HG02943 (cell line): ENCODE results near the gene HDAC4.

Experiments
- ATAC-seq: cut with Tn5 transposase; IDR thresholded peaks from one replicate; pipeline ENCODE4 v1.9.1; 2021; ENCODE audit warnings: mild to moderate bottlenecking, low read depth, moderate library complexity; ENCODE audit not compliant: unreplicated experiment

Gene HDAC4

GRCh38 chr2:239300871-239301735 lies 99.7 kb downstream of the HDAC4 start:
- ATAC-seq = no peak

GRCh38 chr2:239300242-239300641 lies 100.6 kb downstream of the HDAC4 start:
- no peak for ATAC-seq

- no peak for ATAC-seq
These were observed 101.4 kb downstream of the HDAC4 start for GRCh38 chr2:239299218-239299939.

DNA sequence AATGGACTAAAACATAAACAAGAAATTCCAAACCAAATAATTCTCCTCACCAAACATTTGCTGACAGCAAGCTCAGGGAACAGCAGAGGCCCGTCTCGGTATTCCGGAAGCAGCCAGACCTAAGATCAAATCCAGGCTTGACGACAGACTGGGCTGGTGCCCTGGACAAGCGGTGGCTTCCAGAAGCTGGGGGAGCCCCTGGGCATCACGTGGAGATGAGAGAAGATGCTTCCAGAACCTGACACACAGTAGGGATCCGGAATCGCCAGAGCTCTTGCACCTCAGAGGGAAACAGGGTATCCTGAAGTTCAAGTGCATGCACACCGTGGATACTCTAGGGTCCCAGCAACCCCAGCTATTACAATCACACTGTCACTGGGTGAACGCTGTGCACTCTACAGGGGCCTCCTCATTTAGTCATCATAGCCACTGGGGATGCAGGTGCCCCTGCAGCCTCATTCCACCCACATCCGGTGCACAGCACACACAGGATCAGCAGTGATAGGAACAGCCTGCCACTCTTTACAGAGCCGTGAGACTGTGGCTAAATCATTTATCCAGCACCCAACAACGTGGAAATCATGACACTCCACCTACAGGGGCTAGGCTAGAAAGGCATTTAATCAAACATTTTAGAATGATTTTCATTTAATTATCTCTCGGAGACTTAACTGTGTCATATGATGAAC lies 102.6 kb downstream of the HDAC4 start:
- no peak for ATAC-seq

GRCh38 chr2:239297142-239298004 lies 103.4 kb downstream of the HDAC4 start:
- ATAC-seq = no peak

- ATAC-seq = no peak
These were observed 104.5 kb downstream of the HDAC4 start for GRCh38 chr2:239296020-239296932.

DNA sequence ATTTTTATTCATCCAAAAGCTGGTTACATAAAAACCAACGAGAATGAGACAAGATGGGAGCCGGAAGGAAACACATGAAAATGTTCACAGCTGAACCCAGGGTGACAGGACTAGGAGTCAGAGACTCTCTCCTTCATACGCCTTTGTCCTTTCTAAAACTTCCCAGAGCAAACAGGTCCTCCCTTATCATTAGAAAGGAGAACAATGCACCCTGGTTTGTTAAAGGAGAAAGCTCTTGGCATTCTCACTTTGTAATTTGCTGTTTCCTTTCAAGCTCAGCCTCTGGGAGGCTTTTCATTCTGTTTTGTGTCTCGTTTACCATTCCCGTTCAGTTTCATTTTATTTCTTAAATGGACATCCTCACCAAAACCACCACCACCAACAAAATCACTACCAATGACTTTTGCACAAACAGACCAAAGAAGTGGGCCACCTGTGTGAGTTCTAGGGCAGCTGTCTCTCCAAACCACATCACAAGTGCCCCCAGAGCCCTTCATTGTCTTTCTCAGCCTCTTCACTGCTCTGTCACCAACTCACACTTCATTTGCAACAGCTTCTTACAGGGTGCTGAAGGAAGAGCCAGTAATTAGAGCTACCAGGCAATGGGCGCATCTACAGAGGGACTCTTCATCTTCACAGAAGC lies 105.3 kb downstream of the HDAC4 start:
- ATAC-seq = no peak

DNA sequence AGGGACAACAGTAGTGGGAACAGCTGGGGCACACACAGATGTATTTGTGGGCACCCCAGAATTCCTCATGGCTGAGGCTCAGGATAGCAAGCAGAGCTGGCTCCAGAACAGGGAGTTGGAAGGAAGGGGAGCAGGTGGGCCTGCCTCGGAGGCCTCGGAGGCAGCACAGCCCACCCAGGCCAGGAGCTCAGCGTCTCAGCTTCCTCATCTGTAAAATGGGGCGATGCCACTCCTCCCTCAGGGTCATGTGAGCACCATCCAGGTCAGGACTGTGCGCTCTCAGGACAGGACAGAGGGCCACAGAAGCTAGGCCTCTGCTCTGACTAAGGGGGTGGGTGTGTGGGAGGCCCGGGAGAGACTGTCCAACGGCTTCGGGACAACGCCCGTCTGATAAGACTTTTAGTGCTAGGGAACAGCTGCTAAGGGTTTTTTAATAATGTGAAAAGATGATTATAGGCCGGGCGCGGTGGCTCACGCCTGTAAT lies 106.2 kb downstream of the HDAC4 start:
- ATAC-seq = no peak

GRCh38 chr2:239293775-239294430 lies 106.9 kb downstream of the HDAC4 start:
- ATAC-seq = peak; percentile 51

DNA sequence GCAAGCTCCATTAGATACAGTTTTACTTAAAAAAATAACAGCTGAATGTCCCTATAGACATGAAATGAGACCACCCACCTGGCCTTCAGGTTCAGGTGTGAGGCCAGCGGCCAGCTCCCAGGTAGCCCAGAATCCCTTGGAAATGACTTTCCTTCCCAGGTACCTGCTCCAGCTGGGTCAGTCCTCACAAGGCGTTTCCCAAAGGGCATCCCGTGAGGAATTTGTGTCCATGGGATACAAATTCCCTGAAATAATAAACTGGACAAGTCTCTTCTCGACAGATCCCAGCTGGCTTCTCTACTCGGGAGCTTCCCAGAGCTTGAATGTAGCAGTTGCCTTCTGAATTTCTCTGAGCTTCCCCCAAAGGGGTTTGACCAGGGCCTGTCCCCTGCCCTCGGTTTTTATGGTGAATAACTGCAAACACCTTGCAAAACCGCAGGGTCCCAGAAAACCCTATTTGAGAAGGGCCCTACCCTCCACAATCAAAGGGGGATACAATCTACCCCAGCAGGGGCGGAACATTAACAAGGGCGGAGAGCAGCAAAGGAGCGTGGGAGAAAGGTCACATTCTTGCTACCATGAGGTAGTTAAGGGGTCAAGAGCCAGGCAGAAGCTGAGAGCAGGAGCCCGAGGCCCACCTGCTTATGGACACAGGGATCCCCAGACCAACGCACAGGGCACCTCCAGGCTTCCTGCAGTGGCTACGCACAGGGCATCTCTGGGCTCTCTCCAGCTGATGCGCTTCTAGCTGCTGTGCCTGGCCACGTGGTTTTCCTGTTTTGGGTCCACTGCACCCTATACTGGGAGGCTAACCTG lies 107.7 kb downstream of the HDAC4 start:
- no peak for ATAC-seq

DNA sequence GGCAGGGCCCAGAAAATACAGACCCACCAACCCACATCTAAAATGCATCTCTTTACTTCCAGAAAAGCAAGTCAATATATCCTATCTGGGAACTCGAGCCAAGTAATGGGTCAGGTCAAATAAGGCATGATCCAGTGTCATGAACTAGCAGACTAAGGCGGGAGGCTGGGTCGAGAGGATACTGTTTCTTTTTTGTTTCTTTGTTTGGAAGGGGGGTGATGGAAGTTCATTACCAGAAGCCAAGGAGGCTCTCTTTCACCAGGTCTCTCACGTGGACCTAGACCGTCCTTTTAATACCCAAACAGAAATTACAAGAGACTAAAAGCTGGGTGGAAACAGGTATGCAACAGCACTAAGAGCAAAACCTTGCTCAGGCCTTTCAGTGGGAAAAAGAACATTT lies 108.3 kb downstream of the HDAC4 start:
- no peak for ATAC-seq

DNA sequence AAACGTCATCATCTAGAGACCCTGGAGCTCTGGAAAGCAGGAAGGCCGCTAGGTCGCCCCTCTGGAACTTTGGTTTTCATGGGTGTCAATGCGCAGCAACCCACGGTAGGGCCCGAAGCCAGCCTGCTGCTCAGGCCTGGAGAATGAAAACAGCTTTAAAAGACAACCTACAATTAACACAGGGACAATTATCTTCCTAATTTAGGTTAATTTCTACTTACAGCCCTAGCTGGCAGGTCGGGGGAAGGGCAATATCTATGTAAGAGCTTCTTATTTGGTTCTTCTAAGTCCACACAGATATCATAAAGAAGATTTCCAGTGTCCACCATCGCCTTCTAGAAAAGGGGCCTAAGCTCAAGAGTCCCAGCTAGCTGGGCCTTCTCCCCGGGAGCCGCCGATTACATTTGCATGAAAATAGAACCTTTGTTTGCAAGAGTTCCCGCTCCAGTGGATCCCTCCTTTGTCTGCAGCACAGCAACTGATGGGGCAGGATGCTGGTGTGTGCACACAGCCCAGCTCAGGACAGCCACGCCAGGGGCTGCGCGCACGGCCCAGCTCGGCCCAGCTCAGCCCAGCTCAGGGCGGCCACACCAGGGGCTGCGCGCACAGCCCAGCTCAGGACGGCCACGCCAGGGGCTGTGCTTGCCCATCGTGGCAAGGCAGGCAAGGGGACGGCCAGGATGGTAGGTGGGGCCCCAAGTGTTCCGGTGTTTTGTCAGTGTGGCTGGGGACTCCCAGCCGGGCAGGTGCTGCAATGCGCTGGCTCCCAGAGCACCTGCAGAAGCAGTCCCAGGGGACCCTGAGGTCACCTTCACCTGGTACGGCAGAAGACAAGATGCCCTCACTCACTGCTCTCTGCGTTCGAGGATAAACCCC lies 109.1 kb downstream of the HDAC4 start:
- no peak for ATAC-seq

- no peak for ATAC-seq
These were observed 110.0 kb downstream of the HDAC4 start for GRCh38 chr2:239290618-239291474.

DNA sequence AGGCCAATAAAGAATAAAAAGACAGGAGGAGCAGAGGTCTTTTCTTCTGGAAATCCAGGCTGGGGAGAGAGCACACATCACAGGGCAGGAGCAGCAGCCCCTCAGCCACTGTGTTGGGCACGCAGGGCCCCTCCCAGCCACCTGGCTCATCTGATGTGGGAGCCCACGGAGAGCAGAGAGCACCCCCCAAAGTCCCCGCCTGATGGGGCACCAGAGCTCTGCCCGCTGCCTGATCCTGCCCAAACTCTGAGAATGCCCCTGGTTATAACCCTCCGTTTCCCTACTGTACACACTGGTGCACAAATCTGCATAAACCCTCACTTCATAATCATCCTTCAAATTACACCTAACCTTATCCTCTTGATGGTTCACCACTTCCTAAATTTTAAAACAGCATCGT lies 111.3 kb downstream of the HDAC4 start:
- no peak for ATAC-seq

GRCh38 chr2:239288951-239289511 lies 111.8 kb downstream of the HDAC4 start:
- peak; percentile 63 for ATAC-seq
